DND-41 (cell line): Measurements from ENCODE around the gene HLCS.

ENCODE experiments used
- ATAC-seq: fragments of 200-7000 bp; cut with Tn5 transposase; 3 replicates; pipeline ENCODE4 v1.9.1; 2021; ENCODE audit warnings: low read depth; ENCODE audit not compliant: insufficient read depth
- DNase-seq: peaks from one replicate; pipeline ENCODE4 v3.0.0-alpha.2; 2020
- H2AFZ ChIP-seq: 2 replicates; pipeline ENCODE4 v1.6.0; 2012; ENCODE audit warnings: low read depth, low read length
- H3K27ac ChIP-seq: 2 replicates; pipeline ENCODE4 v1.5.1; 2012; ENCODE audit warnings: low read length, inconsistent platforms
- H3K27me3 ChIP-seq: fragments of 200-600 bp; sonication (generic); 2 replicates; pipeline ENCODE4 v1.6.0; 2012; ENCODE audit warnings: low read length, mild to moderate bottlenecking, inconsistent platforms; ENCODE audit not compliant: insufficient read depth, poor library complexity
- H3K36me3 ChIP-seq: 2 replicates; pipeline ENCODE4 v1.5.1; 2012; ENCODE audit warnings: low read length, inconsistent platforms; ENCODE audit not compliant: insufficient read depth
- H3K4me1 ChIP-seq: 2 replicates; pipeline ENCODE4 v1.5.1; 2012; ENCODE audit warnings: mild to moderate bottlenecking, low read length; ENCODE audit not compliant: insufficient read depth
- H3K4me2 ChIP-seq: 2 replicates; pipeline ENCODE4 v1.6.0; 2012; ENCODE audit warnings: mild to moderate bottlenecking, moderate library complexity, low read length, inconsistent platforms; ENCODE audit not compliant: insufficient read depth
- H3K4me3 ChIP-seq, 2 experiments: fragments of 200-600 bp in 1 of 2; shearing (Covaris generic) in 1 of 2; 2 replicates each; pipeline ENCODE4 v1.5.1; 2012 to 2016; ENCODE audit warnings: inconsistent platforms in 2 of 2, low read length in 2 of 2, mild to moderate bottlenecking in 2 of 2, low read depth in 1 of 2, moderate library complexity in 1 of 2
- H3K79me2 ChIP-seq: 2 replicates; pipeline ENCODE4 v1.6.0; 2012; ENCODE audit warnings: low read length, inconsistent platforms; ENCODE audit not compliant: insufficient read depth
- H3K9ac ChIP-seq: 2 replicates; pipeline ENCODE4 v1.6.0; 2012; ENCODE audit warnings: low read depth, mild to moderate bottlenecking, inconsistent platforms, low read length, moderate library complexity
- H3K9me3 ChIP-seq: 2 replicates; pipeline ENCODE4 v1.5.1; 2012; ENCODE audit warnings: low read length, moderate library complexity, mild to moderate bottlenecking, inconsistent platforms; ENCODE audit not compliant: insufficient read depth, severe bottlenecking
- H4K20me1 ChIP-seq: 2 replicates; pipeline ENCODE4 v1.6.0; 2012; ENCODE audit warnings: low read length; ENCODE audit not compliant: insufficient read depth
- EZH2 ChIP-seq: IDR thresholded peaks from 3 replicates; pipeline ENCODE4 v1.6.1; 2012; ENCODE audit warnings: borderline replicate concordance, low read depth, mild to moderate bottlenecking, moderate library complexity, low read length, inconsistent platforms; ENCODE audit not compliant: severe bottlenecking
- TF ChIP-seq, protein P1 (sequence below): IDR thresholded peaks from 2 replicates; pipeline ENCODE4 v1.5.1; 2012; ENCODE audit warnings: borderline replicate concordance, low read length, moderate library complexity, mild to moderate bottlenecking; ENCODE audit not compliant: poor library complexity, severe bottlenecking; ENCODE audit errors: extremely low read depth

The HLCS gene

DNA sequence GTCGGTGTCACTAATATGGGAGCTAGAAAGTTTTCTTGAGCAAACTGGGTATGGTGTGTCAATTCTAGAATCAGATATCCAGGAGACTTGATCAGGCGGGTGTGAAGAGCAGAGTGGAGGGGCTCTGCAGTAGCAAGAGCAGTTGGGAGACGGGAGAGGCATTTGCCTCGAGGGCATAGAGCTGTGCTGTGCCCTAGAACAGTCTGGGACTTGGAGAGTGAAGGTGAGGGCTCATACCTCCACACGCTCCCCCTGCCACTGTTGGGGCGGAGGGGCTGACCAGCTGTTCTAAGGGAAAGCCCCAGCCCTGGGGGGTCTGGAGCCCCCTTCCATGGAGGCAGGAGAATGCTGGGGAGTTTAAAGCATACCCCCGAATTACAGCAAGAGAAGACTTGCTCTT lies 233.7 kb downstream of the HLCS start:
- Histone ChIP-seq H3K9ac (no peak overlapping the region), H3K9me3 (no peaks in the 10 kb centered on the region), H3K27me3 (no peaks in the 10 kb centered on the region), H3K36me3 (0 out of 2 replicates have a peak, but pooled peaks cover 3% of the 10 kb centered on the region), H3K4me3 (no peak overlapping the region), H3K4me2 (no peak overlapping the region), H3K4me1 (no peaks in the 10 kb centered on the region), H4K20me1 (no peaks in the 10 kb centered on the region), H3K79me2 (no peaks in the 10 kb centered on the region), H3K27ac (no peak overlapping the region), H2AFZ (no peak overlapping the region)
- no peak for DNase-seq
- TF ChIP-seq, protein P1, sequence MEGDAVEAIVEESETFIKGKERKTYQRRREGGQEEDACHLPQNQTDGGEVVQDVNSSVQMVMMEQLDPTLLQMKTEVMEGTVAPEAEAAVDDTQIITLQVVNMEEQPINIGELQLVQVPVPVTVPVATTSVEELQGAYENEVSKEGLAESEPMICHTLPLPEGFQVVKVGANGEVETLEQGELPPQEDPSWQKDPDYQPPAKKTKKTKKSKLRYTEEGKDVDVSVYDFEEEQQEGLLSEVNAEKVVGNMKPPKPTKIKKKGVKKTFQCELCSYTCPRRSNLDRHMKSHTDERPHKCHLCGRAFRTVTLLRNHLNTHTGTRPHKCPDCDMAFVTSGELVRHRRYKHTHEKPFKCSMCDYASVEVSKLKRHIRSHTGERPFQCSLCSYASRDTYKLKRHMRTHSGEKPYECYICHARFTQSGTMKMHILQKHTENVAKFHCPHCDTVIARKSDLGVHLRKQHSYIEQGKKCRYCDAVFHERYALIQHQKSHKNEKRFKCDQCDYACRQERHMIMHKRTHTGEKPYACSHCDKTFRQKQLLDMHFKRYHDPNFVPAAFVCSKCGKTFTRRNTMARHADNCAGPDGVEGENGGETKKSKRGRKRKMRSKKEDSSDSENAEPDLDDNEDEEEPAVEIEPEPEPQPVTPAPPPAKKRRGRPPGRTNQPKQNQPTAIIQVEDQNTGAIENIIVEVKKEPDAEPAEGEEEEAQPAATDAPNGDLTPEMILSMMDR, result no peak
- no peak for TF ChIP-seq EZH2
- no peak for ATAC-seq

DNA sequence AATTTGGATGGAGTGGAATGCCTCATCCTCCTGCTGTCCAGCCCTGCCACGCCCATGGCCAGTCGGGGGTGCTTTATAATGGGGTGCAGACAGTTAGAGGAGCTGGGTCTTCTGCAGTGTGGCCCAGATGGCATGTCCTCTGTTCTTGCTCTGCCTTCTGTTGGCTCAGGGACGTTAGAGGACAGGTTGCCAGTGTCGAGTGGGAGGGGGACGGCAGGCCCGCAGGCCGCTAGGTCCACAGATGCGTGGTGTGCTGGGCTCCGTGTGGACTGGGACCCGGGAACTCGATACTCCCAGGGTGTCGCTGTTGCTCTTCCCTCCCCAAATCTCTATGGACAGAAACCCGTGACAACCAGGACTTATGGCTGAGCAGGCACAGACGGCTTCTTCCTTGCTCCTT lies 234.3 kb downstream of the HLCS start:
- Histone ChIP-seq H3K9ac (no peak overlapping the region), H4K20me1 (no peaks in the 10 kb centered on the region), H3K27ac (no peak overlapping the region), H3K4me3 (no peak overlapping the region), H3K4me2 (no peak overlapping the region), H2AFZ (no peak overlapping the region), H3K27me3 (no peaks in the 10 kb centered on the region), H3K9me3 (no peaks in the 10 kb centered on the region), H3K79me2 (no peaks in the 10 kb centered on the region), H3K36me3 (0 out of 2 replicates have a peak, but pooled peaks cover 3% of the 10 kb centered on the region), H3K4me1 (no peaks in the 10 kb centered on the region)
- DNase-seq, result no peak
- no peak for ATAC-seq
- no peak for TF ChIP-seq EZH2
- TF ChIP-seq, protein P1, result no peak

DNA sequence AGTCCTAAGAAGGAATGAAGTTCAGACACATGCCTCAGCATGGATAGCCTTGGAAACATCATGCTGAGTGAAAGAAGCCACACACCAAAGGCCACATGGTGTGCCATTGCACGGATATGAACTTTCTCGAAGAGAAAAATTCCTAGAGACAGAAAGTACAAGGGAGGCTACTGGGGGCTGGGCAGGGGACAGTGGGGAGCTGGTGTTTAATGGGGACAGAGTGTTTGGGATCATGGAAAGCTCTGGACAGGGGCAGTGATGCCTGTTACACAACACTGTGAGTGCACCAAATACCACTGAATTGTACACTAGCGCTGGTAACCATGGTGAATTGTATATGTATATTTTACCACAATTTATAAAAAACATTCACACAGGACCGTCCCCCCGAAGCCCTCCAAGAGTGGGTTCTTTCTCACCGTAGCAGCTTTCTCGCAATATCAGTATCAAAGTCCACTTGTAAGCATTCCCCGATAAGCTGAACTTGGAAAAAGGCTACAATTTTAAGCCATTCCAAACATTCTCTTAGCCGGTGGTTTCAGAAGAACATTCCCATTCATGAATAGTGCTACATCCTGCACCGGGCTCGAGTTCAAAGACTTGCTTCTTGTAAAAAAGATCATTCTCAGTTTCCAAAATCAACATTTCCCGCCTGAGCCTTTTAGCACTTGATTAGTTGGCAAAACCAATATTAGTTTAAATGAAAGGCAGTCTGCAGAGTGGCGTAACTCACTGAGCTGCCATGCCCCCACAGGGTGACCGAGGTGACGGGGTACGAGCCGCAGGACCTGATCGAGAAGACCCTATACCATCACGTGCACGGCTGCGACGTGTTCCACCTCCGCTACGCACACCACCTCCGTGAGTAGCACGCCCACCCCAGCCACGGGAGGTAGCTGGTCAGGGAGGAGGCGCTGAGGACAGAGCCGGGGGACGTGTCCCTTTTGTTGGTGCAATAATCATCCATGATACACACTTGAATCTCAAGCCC lies 235.9 kb downstream of the HLCS start:
- ATAC-seq (no peak), DNase-seq (no peak)
- Histone ChIP-seq H3K36me3 (0 out of 2 replicates have a peak, but pooled peaks cover 3% of the 10 kb centered on the region), H3K4me3 (no peak overlapping the region), H3K9ac (no peak overlapping the region), H3K4me1 (no peaks in the 10 kb centered on the region), H2AFZ (no peak overlapping the region), H3K27me3 (no peaks in the 10 kb centered on the region), H3K79me2 (no peaks in the 10 kb centered on the region), H4K20me1 (no peaks in the 10 kb centered on the region), H3K27ac (no peak overlapping the region), H3K9me3 (no peaks in the 10 kb centered on the region), H3K4me2 (no peak overlapping the region)
- TF ChIP-seq, protein P1, result no peak
- no peak for TF ChIP-seq EZH2
